ENCODE results near the gene APOA1. TPM values are rescaled to one million over a fixed set of nuclear protein-coding genes. Genes with fewer than 3 reads are reported as not detected.

The APOA1 gene
- total and polyA plus RNA-seq, 10 of the 15 experiments (the other 5 are each of a cell fraction or from before 2014, with no cell fraction given) = 0.10 to 2.4 (median 0.24) TPM; not detected in 3

GRCh38 chr11:116790167-116791001 is 47.0 kb downstream of the APOA1 start (continued):
- TF ChIP-seq, protein P1, sequence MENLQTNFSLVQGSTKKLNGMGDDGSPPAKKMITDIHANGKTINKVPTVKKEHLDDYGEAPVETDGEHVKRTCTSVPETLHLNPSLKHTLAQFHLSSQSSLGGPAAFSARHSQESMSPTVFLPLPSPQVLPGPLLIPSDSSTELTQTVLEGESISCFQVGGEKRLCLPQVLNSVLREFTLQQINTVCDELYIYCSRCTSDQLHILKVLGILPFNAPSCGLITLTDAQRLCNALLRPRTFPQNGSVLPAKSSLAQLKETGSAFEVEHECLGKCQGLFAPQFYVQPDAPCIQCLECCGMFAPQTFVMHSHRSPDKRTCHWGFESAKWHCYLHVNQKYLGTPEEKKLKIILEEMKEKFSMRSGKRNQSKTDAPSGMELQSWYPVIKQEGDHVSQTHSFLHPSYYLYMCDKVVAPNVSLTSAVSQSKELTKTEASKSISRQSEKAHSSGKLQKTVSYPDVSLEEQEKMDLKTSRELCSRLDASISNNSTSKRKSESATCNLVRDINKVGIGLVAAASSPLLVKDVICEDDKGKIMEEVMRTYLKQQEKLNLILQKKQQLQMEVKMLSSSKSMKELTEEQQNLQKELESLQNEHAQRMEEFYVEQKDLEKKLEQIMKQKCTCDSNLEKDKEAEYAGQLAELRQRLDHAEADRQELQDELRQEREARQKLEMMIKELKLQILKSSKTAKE (IDR thresholded peaks at IDR 0.05; ENCODE audit: low read depth, poor library complexity, severe bottlenecking) = no peak
- TF ChIP-seq MTA3 (IDR thresholded peaks at IDR 0.05; ENCODE audit: borderline replicate concordance, low read length) (no peak), HDGF (IDR thresholded peaks at IDR 0.05) (no peak), SREBF2 (IDR thresholded peaks at IDR 0.05; ENCODE audit: low read length) (no peak), NBN (IDR thresholded peaks at IDR 0.05) (no peak), EGR1 (IDR thresholded peaks at IDR 0.05; ENCODE audit: borderline replicate concordance in 1 of 2, low read depth in 2 of 2, low read length in 2 of 2) (no peak)

GRCh38 chr11:116788975-116789374 is 48.4 kb downstream of the APOA1 start:
- Histone ChIP-seq H3K36me3 (ENCODE audit: control insufficient read depth in 2 of 2, insufficient read depth in 2 of 2, low read length in 1 of 2) (peaks cover 9 to 18% of the 10 kb centered on the region in 2 experiments), H3K4me3 (no peak overlapping the region), H3K79me2 (ENCODE audit: control insufficient read depth, insufficient read depth, low read length) (peaks cover 20% of the 10 kb centered on the region), H3K27ac (ENCODE audit: control insufficient read depth, insufficient read depth) (no peak overlapping the region), H3K9me3 (replicated peaks; ENCODE audit: control insufficient read depth, insufficient read depth, low read length) (no peaks in the 10 kb centered on the region), H3K4me1 (ENCODE audit: control insufficient read depth, insufficient read depth, low read length) (peaks cover 14% of the 10 kb centered on the region), H3K27me3 (replicated peaks in 1 of 2; ENCODE audit: control insufficient read depth in 2 of 2, insufficient read depth in 2 of 2, low read length in 1 of 2) (no peaks in the 10 kb centered on the region), H4K20me1 (ENCODE audit: control insufficient read depth, insufficient read depth) (no peaks in the 10 kb centered on the region), H3K4me2 (ENCODE audit: control insufficient read depth, insufficient read depth) (no peak overlapping the region), H2AFZ (ENCODE audit: control insufficient read depth, low read depth, low read length) (no peak overlapping the region), H3K9ac (ENCODE audit: control insufficient read depth, insufficient read depth, low read length) (no peak overlapping the region)
- ChIA-PET SMC1A (ENCODE audit: uncharacterized antibody, unreplicated experiment) (interaction anchor here (1.3 to 7.5 kb wide), 3 partner anchors 47 to 315 kb away, joined by 3 to 46 read pairs (median 3); no protein-coding TSS in a partner anchor), POLR2A (interaction anchor here (1.0 to 1.4 kb wide), 2 partner anchors 9 to 34 kb away, joined by 3 read pairs; no protein-coding TSS in a partner anchor), CTCF (interaction anchor here (0.7 to 10.9 kb wide), 7 partner anchors 11 to 437 kb away, joined by 3 to 183 read pairs (median 4); partner anchors contain the start of genes APOA1 and SIDT2), RAD21 (ENCODE audit: unreplicated experiment) (interaction anchor here (1.2 to 3.3 kb wide), 2 partner anchors 47 to 356 kb away, joined by 3 to 20 read pairs; partner anchors contain the start of gene PAFAH1B2)
- FAIRE-seq (no peak), DNase-seq (ENCODE audit: low read depth, low spot score) (no peak), ATAC-seq (no peak)
- intact Hi-C loops (cut with micrococcal nuclease; ENCODE audit: unreplicated experiment) = no loop called here
- in situ Hi-C loops (cut with MboI) = loop anchor here (5.0 kb wide), 1 partner anchor 313 kb away; no protein-coding TSS in a partner anchor
- BruUV-seq (replicated peaks) = no TSS peak
- 57% methylated on average over 4 of the region's 4 CpGs for WGBS (ENCODE audit: insufficient coverage, insufficient replicate concordance, low lambda C conversion rate, missing lambda C conversion rate)
- TF ChIP-seq POLR2AphosphoS2 (IDR thresholded peaks at IDR 0.05; ENCODE audit: low read depth, low read length) = no peak
- no peak for TF ChIP-seq USF1 (IDR thresholded peaks at IDR 0.05; ENCODE audit: borderline replicate concordance, extremely low read length, insufficient read depth, low read depth, low read length)
- no peak for TF ChIP-seq ZSCAN29 (IDR thresholded peaks at IDR 0.05)
- TF ChIP-seq, protein P2, sequence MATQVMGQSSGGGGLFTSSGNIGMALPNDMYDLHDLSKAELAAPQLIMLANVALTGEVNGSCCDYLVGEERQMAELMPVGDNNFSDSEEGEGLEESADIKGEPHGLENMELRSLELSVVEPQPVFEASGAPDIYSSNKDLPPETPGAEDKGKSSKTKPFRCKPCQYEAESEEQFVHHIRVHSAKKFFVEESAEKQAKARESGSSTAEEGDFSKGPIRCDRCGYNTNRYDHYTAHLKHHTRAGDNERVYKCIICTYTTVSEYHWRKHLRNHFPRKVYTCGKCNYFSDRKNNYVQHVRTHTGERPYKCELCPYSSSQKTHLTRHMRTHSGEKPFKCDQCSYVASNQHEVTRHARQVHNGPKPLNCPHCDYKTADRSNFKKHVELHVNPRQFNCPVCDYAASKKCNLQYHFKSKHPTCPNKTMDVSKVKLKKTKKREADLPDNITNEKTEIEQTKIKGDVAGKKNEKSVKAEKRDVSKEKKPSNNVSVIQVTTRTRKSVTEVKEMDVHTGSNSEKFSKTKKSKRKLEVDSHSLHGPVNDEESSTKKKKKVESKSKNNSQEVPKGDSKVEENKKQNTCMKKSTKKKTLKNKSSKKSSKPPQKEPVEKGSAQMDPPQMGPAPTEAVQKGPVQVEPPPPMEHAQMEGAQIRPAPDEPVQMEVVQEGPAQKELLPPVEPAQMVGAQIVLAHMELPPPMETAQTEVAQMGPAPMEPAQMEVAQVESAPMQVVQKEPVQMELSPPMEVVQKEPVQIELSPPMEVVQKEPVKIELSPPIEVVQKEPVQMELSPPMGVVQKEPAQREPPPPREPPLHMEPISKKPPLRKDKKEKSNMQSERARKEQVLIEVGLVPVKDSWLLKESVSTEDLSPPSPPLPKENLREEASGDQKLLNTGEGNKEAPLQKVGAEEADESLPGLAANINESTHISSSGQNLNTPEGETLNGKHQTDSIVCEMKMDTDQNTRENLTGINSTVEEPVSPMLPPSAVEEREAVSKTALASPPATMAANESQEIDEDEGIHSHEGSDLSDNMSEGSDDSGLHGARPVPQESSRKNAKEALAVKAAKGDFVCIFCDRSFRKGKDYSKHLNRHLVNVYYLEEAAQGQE (IDR thresholded peaks at IDR 0.05; ENCODE audit: low read depth, low read length) = no peak
